ENCODE results near the gene ACSM2A.
"Not testable (repeated sequence)": the region's sequence is repeated elsewhere in the genome, so short reads cannot be mapped to it uniquely, and the experiment has no call there.

GRCh38 chr16:20430480-20430879 is 20.8 kb upstream of the ACSM2A start:
- not testable (repeated sequence) for TF ChIP-seq EP300 (IDR thresholded peaks at IDR 0.05; ENCODE audit: low read depth); CTCF (IDR thresholded peaks at IDR 0.05); POLR2A (IDR thresholded peaks at IDR 0.05)
